Left ventricle myocardium inferior (tissue), 1 donor: ENCODE measurements around the gene BRAT1. TPM values are rescaled to one million over a fixed set of nuclear protein-coding genes. Genes with fewer than 3 reads are reported as not detected.

Source experiments
- DNase-seq: peaks from one replicate; pipeline ENCODE4 v3.0.0-alpha.2; 2020
- H3K27ac ChIP-seq: fragments of 200-600 bp; replicated peaks from 2 replicates; pipeline ENCODE4 v1.8.0; 2021
- H3K27me3 ChIP-seq: fragments of 200-600 bp; 2 replicates; pipeline ENCODE4 v1.8.0; 2021; ENCODE audit warnings: low read depth
- H3K36me3 ChIP-seq: fragments of 200-600 bp; 2 replicates; pipeline ENCODE4 v1.8.0; 2021
- H3K4me1 ChIP-seq: fragments of 200-600 bp; 2 replicates; pipeline ENCODE4 v1.8.0; 2021
- H3K4me3 ChIP-seq: fragments of 200-600 bp; 2 replicates; pipeline ENCODE4 v1.8.0; 2021; ENCODE audit warnings: mild to moderate bottlenecking, moderate library complexity
- H3K9me3 ChIP-seq: fragments of 200-600 bp; replicated peaks from 2 replicates; pipeline ENCODE4 v1.8.0; 2021
- CTCF ChIP-seq: fragments of 200-600 bp; IDR thresholded peaks from 2 replicates; pipeline ENCODE4 v1.8.0; 2021; ENCODE audit warnings: antibody characterized with exemption, mild to moderate bottlenecking, borderline replicate concordance
- intact Hi-C: fragments of 100-400 bp; cut with micrococcal nuclease; formaldehyde crosslinking; loops from one replicate; pipeline ENCODE4 v1.11.0; 2022
- total RNA-seq: library from RNA; stranded (reverse); fragmentation: NEBNext Ultra II Directional; extraction: Animal tissue kit (Norgen Biotek cat#: 25700); gene quantifications from one replicate; pipeline ENCODE4 v1.2.1, GENCODE V29; 2021
- donor health status: DM: no; HTN: yes; CAD: no; lungs with severe emphysema.

Gene BRAT1
- total RNA-seq, 1 donor from 2014 or later = 13.7 TPM

DNA sequence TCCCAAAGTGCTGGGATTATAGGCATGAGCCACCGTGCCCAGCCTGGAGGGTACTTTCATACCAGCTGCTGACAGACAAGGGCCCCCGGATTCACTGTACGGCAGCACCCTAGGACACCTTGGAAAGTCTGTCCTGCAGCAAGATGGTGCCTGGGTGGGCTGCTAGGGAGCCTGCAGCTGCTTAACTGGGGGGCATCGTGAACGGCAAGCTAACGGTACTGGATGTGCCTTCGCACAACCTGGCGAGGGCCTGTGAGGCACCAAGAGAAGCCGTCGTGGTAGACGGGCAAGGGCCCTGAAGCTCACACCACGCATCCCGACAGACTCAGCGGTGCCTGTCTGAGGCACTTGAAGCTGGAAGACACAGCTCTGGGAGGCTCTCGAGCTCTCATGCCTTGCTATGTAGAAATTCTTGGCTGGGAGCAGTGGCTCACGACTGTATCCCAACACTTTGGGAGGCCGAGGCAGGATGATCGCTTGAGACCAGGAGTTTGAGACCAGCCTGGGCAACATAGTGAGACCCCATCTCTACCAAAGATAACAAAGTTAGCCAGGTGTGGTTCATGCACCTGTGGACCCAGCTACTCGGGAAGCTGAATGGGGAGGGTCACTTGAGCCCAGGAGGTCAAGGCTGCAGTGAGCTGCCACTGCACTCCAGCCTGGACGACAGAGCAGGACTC lies 9.4 kb downstream of the BRAT1 start:
- intact Hi-C loops = no loop called here
- Histone ChIP-seq H3K4me1 (no peaks in the 10 kb centered on the region), H3K27ac (no peak overlapping the region), H3K4me3 (no peak overlapping the region), H3K9me3 (no peaks in the 10 kb centered on the region), H3K36me3 (peaks cover 86% of the 10 kb centered on the region), H3K27me3 (no peaks in the 10 kb centered on the region)
- DNase-seq = no peak
- no peak for TF ChIP-seq CTCF

DNA sequence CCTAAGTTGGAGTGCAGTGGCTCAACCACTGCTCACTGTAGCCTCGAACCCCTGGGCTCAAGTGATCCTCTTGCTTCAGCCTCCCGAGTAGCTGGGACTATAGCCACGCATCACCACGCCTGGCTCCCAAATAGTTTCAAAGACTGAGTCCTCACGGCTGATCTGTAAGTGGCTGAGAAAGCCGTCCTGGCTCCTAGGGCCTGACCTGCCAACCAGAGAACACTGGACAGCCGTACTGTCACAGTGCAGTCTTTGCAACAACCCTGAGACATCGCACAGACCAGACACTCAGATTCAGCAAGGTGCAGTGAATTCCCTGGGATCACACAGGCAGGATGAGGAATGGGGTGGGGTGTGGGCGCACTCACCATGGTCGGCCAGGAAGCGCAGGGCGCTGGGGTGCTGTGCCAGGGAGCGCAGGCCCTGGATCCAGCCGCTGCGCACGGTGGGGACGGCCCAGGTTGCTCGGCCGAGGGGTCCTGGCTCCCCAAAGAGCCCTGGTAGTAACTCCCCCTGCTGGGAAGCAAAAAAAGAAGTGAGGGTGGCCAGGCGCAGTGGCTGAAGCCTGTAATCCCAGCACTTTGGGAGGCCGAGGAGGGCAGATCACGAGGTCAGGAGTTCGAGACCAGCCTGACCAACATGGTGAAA lies 10.7 kb downstream of the BRAT1 start:
- Histone ChIP-seq H3K4me1 (no peaks in the 10 kb centered on the region), H3K36me3 (peaks cover 92% of the 10 kb centered on the region), H3K27me3 (no peaks in the 10 kb centered on the region), H3K9me3 (no peaks in the 10 kb centered on the region), H3K27ac (no peak overlapping the region), H3K4me3 (no peak overlapping the region)
- TF ChIP-seq CTCF = no peak
- intact Hi-C loops = no loop called here
- DNase-seq = no peak

DNA sequence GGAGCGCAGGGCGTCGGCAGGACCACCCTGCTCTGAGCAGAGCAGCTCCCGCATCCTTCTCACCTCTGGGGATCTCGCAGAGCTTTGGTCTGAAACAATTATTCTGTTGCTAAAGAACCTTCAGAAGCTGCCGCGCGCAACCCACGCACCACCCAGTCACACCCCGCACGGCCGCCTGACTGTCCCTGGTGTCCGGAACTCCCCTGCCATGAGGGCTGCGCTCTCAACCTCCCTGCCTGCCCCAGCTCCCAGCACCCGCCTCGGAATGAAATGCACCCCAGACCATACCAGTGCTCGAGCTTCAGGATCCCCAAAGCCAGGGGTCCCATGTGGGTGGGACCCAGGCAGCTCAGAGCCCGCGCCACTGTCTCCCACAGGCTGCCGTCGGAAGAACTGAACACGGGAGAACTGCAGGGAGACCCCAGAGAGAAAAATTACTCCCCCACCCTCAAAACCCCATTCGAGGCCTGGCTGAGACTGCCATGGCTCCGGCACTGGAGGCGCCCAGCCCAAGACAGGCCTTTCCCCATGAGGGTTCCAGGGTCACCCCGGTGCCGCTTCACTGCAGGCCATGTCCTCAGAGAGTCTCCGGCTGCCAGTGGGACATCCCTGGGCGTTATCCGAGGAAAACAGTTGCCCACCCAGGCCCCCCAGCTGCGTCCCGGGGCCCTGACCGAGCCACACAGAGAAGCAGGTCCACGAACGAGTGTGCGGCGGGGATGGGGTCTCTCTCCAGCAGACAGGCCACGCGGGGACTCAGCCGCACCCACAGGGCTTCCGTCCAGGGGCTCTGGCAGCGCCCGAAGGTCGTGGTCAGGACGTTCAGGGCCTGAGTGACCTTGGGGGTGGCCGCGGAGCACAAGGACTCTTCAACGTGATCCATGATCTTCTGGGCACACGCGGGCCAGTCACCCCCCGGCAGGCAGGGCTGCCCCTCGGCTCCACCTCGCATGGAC lies 12.1 kb downstream of the BRAT1 start:
- DNase-seq = no peak
- Histone ChIP-seq H3K4me3 (no peak overlapping the region), H3K36me3 (peaks cover 97% of the 10 kb centered on the region), H3K9me3 (no peaks in the 10 kb centered on the region), H3K4me1 (no peaks in the 10 kb centered on the region), H3K27ac (no peak overlapping the region), H3K27me3 (no peaks in the 10 kb centered on the region)
- intact Hi-C loops = no loop called here
- no peak for TF ChIP-seq CTCF

DNA sequence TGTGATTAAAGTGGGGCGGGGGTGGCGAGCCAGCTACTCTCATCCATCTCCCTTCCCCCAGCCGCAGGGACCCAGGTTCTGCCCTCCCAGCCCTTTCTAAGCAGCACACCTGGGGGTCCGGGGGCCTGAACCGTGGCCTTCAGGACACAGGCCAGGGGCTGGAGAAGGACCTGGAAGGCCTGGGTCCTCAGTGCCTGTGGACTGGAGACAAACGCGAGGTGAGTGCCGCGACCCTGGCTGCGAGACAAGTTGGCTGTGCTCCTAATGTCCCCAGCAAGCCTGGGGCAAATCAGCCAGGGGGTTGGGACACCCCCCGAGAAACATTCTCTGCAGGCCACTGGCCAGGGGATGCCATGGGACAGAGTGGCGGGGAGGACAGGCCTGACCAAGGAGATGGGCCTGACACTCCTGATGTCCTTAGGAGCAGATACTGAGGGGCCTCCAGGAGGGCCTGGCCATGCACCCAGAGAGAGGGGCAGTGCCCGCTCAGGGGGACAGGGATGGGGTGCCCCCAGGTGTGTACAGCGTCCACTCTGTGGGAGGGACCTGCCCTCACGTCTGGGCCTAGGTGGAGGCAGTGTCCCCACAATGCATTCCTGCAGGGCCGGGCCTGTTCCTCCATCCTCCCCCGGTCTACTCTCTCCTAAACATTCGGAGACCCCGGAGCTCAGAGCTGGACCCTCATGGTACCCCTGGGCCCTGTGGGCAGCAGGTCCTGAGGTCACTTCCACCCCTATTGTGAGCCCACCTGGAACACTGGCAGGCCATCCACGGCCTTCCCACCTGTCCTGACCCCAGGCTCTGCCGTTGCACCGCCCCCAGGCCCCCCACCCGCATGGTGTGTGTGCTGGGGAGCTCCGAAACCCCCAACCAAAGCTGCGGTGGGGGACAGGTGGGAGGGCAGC lies 13.1 kb downstream of the BRAT1 start:
- H3K4me3 ChIP-seq = no peak overlapping the region
- DNase-seq = no peak
- H3K27me3 ChIP-seq = no peaks in the 10 kb centered on the region
- H3K9me3 ChIP-seq = no peaks in the 10 kb centered on the region
- no peak for TF ChIP-seq CTCF
- H3K27ac ChIP-seq = no peak overlapping the region
- H3K4me1 ChIP-seq = no peaks in the 10 kb centered on the region
- peaks cover 94% of the 10 kb centered on the region for H3K36me3 ChIP-seq
- intact Hi-C loops = no loop called here
